ENCODE results near the gene OR2C1. TPM values are rescaled to one million over a fixed set of nuclear protein-coding genes. Genes with fewer than 3 reads are reported as not detected.

The OR2C1 gene
- total and polyA plus RNA-seq, 2 donors (not counting 1 experiment from before 2014, with no cell fraction given): 0.17 to 0.31 TPM

GRCh38 chr16:3375680-3376079 is 20.0 kb downstream of the OR2C1 start:
- H3K79me2 ChIP-seq (ENCODE audit: control insufficient read depth, insufficient read depth, low read length): no peaks in the 10 kb centered on the region
- no peak overlapping the region for H2AFZ ChIP-seq (ENCODE audit: low read length)
- H3K27ac ChIP-seq (ENCODE audit: insufficient read depth, low read length): no peak overlapping the region
- TF ChIP-seq EZH2 (IDR thresholded peaks at IDR 0.05; ENCODE audit: low read length, missing control alignments): no peak
- no peak for TF ChIP-seq CTCF (conservative IDR thresholded peaks at IDR 0.05 in 1 of 2, IDR thresholded peaks at IDR 0.05 in 1 of 2; ENCODE audit: low read depth in 1 of 2, low read length in 2 of 2)
- no peak overlapping the region for H3K4me3 ChIP-seq (replicated peaks in 1 of 4; ENCODE audit: control extremely low read depth in 1 of 4, insufficient read depth in 1 of 4, low read depth in 3 of 4, low read length in 4 of 4)
- DNase-seq (ENCODE audit: low read depth in 2 of 2): no peak
- H3K9ac ChIP-seq (ENCODE audit: insufficient read depth, low read length): no peak overlapping the region
- no peaks in the 10 kb centered on the region for H3K36me3 ChIP-seq (ENCODE audit: control insufficient read depth, insufficient read depth, low read length)
- H3K4me1 ChIP-seq (ENCODE audit: control insufficient read depth, extremely low read depth, insufficient read depth, low read length): no peaks in the 10 kb centered on the region
- H4K20me1 ChIP-seq (ENCODE audit: control insufficient read depth, extremely low read depth, insufficient read depth, low read length): no peaks in the 10 kb centered on the region
- no peaks in the 10 kb centered on the region for H3K9me3 ChIP-seq (ENCODE audit: control insufficient read depth, insufficient read depth, low read depth, low read length)
- no peaks in the 10 kb centered on the region for H3K27me3 ChIP-seq (ENCODE audit: control insufficient read depth, insufficient read depth, low read length)
- no peak overlapping the region for H3K4me2 ChIP-seq (ENCODE audit: extremely low read depth, insufficient read depth, low read length)

GRCh38 chr16:3377917-3378316 is 22.2 kb downstream of the OR2C1 start:
- Histone ChIP-seq H3K36me3 (ENCODE audit: control insufficient read depth, insufficient read depth, low read length) (peaks cover 5% of the 10 kb centered on the region), H3K27me3 (ENCODE audit: control insufficient read depth, insufficient read depth, low read length) (no peaks in the 10 kb centered on the region), H3K4me2 (ENCODE audit: extremely low read depth, insufficient read depth, low read length) (no peak overlapping the region), H3K4me1 (ENCODE audit: control insufficient read depth, extremely low read depth, insufficient read depth, low read length) (no peaks in the 10 kb centered on the region), H3K4me3 (replicated peaks in 1 of 4; ENCODE audit: control extremely low read depth in 1 of 4, insufficient read depth in 1 of 4, low read depth in 3 of 4, low read length in 4 of 4) (no peak overlapping the region), H3K79me2 (ENCODE audit: control insufficient read depth, insufficient read depth, low read length) (no peaks in the 10 kb centered on the region), H3K27ac (ENCODE audit: insufficient read depth, low read length) (no peak overlapping the region), H3K9me3 (ENCODE audit: control insufficient read depth, insufficient read depth, low read depth, low read length) (peaks cover 8% of the 10 kb centered on the region), H3K9ac (ENCODE audit: insufficient read depth, low read length) (no peak overlapping the region), H2AFZ (ENCODE audit: low read length) (no peak overlapping the region), H4K20me1 (ENCODE audit: control insufficient read depth, extremely low read depth, insufficient read depth, low read length) (no peaks in the 10 kb centered on the region)
- TF ChIP-seq EZH2 (IDR thresholded peaks at IDR 0.05; ENCODE audit: low read length, missing control alignments): no peak
- DNase-seq (ENCODE audit: low read depth in 2 of 2): no peak

- Histone ChIP-seq H3K36me3 (ENCODE audit: control insufficient read depth, insufficient read depth, low read length) (peaks cover 12% of the 10 kb centered on the region), H4K20me1 (ENCODE audit: control insufficient read depth, extremely low read depth, insufficient read depth, low read length) (no peaks in the 10 kb centered on the region), H3K79me2 (ENCODE audit: control insufficient read depth, insufficient read depth, low read length) (no peaks in the 10 kb centered on the region), H3K27me3 (ENCODE audit: control insufficient read depth, insufficient read depth, low read length) (no peaks in the 10 kb centered on the region), H3K27ac (ENCODE audit: insufficient read depth, low read length) (no peak overlapping the region), H3K9me3 (ENCODE audit: control insufficient read depth, insufficient read depth, low read depth, low read length) (peaks cover 16% of the 10 kb centered on the region), H3K4me3 (replicated peaks in 1 of 4; ENCODE audit: control extremely low read depth in 1 of 4, insufficient read depth in 1 of 4, low read depth in 3 of 4, low read length in 4 of 4) (no peak overlapping the region), H3K9ac (ENCODE audit: insufficient read depth, low read length) (no peak overlapping the region), H2AFZ (ENCODE audit: low read length) (no peak overlapping the region), H3K4me2 (ENCODE audit: extremely low read depth, insufficient read depth, low read length) (no peak overlapping the region), H3K4me1 (ENCODE audit: control insufficient read depth, extremely low read depth, insufficient read depth, low read length) (no peaks in the 10 kb centered on the region)
- no peak for TF ChIP-seq CTCF (conservative IDR thresholded peaks at IDR 0.05 in 1 of 2, IDR thresholded peaks at IDR 0.05 in 1 of 2; ENCODE audit: low read depth in 1 of 2, low read length in 2 of 2)
- no peak for TF ChIP-seq EZH2 (IDR thresholded peaks at IDR 0.05; ENCODE audit: low read length, missing control alignments)
- no peak for DNase-seq (ENCODE audit: low read depth in 2 of 2)
Measured at GRCh38 chr16:3383045-3383448, 27.4 kb downstream of the OR2C1 start.

All from fibroblast of lung (primary cell).